HS-27A (cell line): ENCODE results near the gene PTAR1.

ENCODE experiments used
- DNase-seq: peaks from one replicate; pipeline ENCODE4 v3.0.0-alpha.2; 2012; ENCODE audit warnings: low read depth, missing footprints

PTAR1 gene

DNA sequence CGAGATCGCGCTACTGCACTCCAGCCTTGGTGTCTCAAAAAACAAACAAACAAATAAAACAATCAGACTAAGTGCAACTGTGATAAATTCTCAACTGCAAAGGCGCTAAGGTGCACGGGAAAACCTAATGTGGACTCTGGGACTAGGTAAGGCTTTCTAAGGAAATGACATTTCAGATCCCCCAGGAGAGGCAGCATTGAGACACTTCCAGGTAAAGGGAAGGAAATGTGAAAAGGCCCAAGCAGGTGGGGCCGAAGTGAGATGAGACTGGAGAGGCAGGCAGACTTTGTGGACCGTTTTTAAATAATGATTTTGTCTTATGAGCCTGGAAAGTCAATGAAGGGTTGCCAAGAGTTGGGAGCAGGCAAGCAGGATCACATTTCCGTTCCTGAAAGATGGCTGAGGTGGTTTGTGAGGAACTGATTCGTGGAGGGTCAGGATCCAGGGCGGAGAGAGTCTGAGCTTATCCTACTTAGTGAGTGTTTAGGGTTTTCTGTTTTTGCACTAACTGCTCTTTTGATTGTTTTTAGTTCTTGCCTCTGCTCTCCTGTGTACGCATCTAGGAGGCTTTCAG, 85.6 kb downstream of the PTAR1 start:
- no peak for DNase-seq

- no peak for DNase-seq
Measured at GRCh38 chr9:69673311-69673640, 86.5 kb downstream of the PTAR1 start.

GRCh38 chr9:69672596-69673310, 87.1 kb downstream of the PTAR1 start:
- DNase-seq: peak; percentile 40

- no peak for DNase-seq
Measured at GRCh38 chr9:69671879-69672595, 87.8 kb downstream of the PTAR1 start, which contains the start of gene APBA1. Gene APBA1 (minus strand): TSS chr9:69672371.

- DNase-seq: no peak
Measured at GRCh38 chr9:69671311-69671878, 88.4 kb downstream of the PTAR1 start.

DNA sequence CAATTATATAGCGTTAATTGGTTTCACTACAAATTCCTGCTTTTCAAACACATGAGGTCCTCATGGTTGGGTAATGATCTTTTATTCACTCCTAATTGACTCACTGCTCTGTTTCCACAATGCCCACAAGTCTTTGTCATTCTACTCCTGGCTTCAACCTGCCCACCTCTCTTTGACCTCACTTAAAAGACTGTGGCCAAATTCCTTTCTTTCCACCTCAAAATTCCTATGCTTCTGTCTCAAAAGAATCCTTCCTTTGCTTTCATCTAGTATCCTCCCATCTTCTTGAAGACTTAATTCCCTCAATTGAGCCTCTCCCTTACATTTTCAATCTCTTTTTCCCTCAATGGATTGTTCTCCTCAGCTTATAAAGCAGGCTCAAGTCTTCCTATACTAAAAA, 92.5 kb downstream of the PTAR1 start:
- DNase-seq: no peak

- no peak for DNase-seq
Measured at GRCh38 chr9:69660304-69660703, 99.5 kb downstream of the PTAR1 start.
